C4-2B (cell line): ENCODE measurements around the gene SLC35F2.
"Not testable (repeated sequence)": the region's sequence is repeated elsewhere in the genome, so short reads cannot be mapped to it uniquely, and the experiment has no call there.

Source experiments
- CTCF ChIP-seq: fragments of 450-650 bp; conservative IDR thresholded peaks from 2 replicates; pipeline ENCODE4 v1.5.1; 2017; ENCODE audit warnings: mild to moderate bottlenecking
- ZFX ChIP-seq: fragments of 450-650 bp; IDR thresholded peaks from 2 replicates; pipeline ENCODE4 v1.6.1; 2017

DNA sequence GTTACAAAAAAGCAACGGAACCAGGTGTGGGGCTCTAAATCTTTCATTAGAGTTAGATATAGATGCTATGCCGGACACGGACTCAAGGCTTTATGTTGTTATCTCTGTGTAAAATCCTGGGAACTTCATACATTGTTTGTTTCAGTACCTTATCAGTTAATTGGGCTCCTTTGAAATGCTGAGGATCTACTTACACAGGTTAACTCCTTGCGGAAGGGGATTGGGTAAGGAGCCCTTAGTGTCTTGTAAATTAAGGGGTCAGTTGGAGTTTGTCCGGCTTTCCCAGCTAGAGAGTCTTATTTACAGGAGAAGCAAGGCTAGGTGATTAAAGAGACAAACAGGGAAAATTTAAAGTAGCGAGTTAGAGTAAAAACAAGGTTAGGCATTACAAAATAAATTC lies 24.7 kb downstream of the SLC35F2 start:
- not testable (repeated sequence) for TF ChIP-seq CTCF, ZFX
